CD4-positive, alpha-beta T cell (primary cell): ENCODE data around the gene FAM193B. TPM values are rescaled to one million over a fixed set of nuclear protein-coding genes. Genes with fewer than 3 reads are reported as not detected.

ENCODE experiments used
- ATAC-seq: fragments of 200-7000 bp; cut with Tn5 transposase; one replicate; pipeline ENCODE4 v1.10.0; 2022; ENCODE audit warnings: mild to moderate bottlenecking; ENCODE audit not compliant: poor library complexity
- CTCF ChIA-PET: fragments of 350-600 bp; sonication (Branson Sonifier 250); formaldehyde crosslinking; loops from one replicate; lab custom pipeline; 2021; ENCODE audit warnings: antibody characterized with exemption, inconsistent platforms; lab: Charles Lee
- POLR2A ChIA-PET: fragments of 350-600 bp; sonication (Branson Sonifier 250); formaldehyde crosslinking; loops from one replicate; lab custom pipeline; 2021; ENCODE audit warnings: antibody characterized with exemption, inconsistent platforms; lab: Charles Lee
- DNase-seq, 14 experiments: peaks; one replicate each; pipeline ENCODE4 v3.0.0-alpha.2; 2013 to 2020; ENCODE audit warnings: mixed read lengths in 2 of 14
- H3K27ac ChIP-seq, 2 donors: one replicate each; pipeline versions ENCODE4 v1.5.1 to v1.7.0; 2013; ENCODE audit warnings: low read length in 2 of 2, low read depth in 1 of 2, mild to moderate bottlenecking in 1 of 2
- H3K27me3 ChIP-seq, 2 experiments: 1 replicate in 1 of 2; 2 replicates in 1 of 2; pipeline versions ENCODE4 v1.6.1 to v1.7.0; 2013; ENCODE audit warnings: low read length in 2 of 2, control low read depth in 1 of 2, mild to moderate bottlenecking in 1 of 2, moderate library complexity in 1 of 2; ENCODE audit not compliant: insufficient read depth in 2 of 2, control insufficient read depth in 1 of 2
- H3K36me3 ChIP-seq: one replicate; pipeline ENCODE4 v1.6.1; 2013; ENCODE audit warnings: low read length, control low read depth; ENCODE audit not compliant: insufficient read depth
- H3K4me1 ChIP-seq: one replicate; pipeline ENCODE4 v1.6.1; 2013; ENCODE audit warnings: low read length, control low read depth; ENCODE audit not compliant: insufficient read depth
- H3K4me3 ChIP-seq: one replicate; pipeline ENCODE4 v1.5.1; 2013; ENCODE audit warnings: mild to moderate bottlenecking, low read length, moderate library complexity
- H3K9me3 ChIP-seq, 2 experiments: 1 replicate in 1 of 2; 2 replicates in 1 of 2; pipeline versions ENCODE4 v1.6.1 to v1.7.0; 2013; ENCODE audit warnings: low read length in 2 of 2, mild to moderate bottlenecking in 2 of 2, control low read depth in 1 of 2, moderate library complexity in 1 of 2; ENCODE audit not compliant: control insufficient read depth in 1 of 2, insufficient read depth in 1 of 2
- H3K27ac Mint-ChIP-seq: one replicate; pipeline ENCODE4 v1.8.0; 2020; ENCODE audit warnings: mixed read lengths
- H3K27me3 Mint-ChIP-seq: one replicate; pipeline ENCODE4 v1.8.0; 2021; ENCODE audit warnings: mixed read lengths
- H3K36me3 Mint-ChIP-seq: one replicate; pipeline ENCODE4 v1.8.0; 2021; ENCODE audit warnings: low read depth, mixed read lengths
- H3K4me1 Mint-ChIP-seq: one replicate; pipeline ENCODE4 v1.8.0; 2021; ENCODE audit warnings: low read depth, mixed read lengths
- H3K4me3 Mint-ChIP-seq: one replicate; pipeline ENCODE4 v1.8.0; 2020; ENCODE audit warnings: mild to moderate bottlenecking, mixed read lengths
- H3K9me3 Mint-ChIP-seq: one replicate; pipeline ENCODE4 v1.8.0; 2020; ENCODE audit warnings: mixed read lengths
- CTCF ChIP-seq: fragments of 200-600 bp; IDR thresholded peaks from one replicate; pipeline ENCODE4 v1.8.0; 2022; ENCODE audit warnings: antibody characterized with exemption, mild to moderate bottlenecking
- intact Hi-C, 2 experiments: fragments of 100-400 bp; cut with DNase I in 1 of 2; cut with micrococcal nuclease in 1 of 2; formaldehyde crosslinking; loops; one replicate each; pipeline versions ENCODE4 v1.15.1 to v1.9.0; 2023 to 2025; cut with DNase I, micrococcal nuclease
- total RNA-seq, 174 experiments: library from RNA in 2 of 174; stranded (reverse) in 2 of 174; gene quantifications; one replicate each; pipeline ENCODE4 v1.2.3 and lab custom pipeline; 2021 to 2026

Gene FAM193B
- total RNA-seq, 2 experiments from 2014 or later, result 150 to 155 TPM

- no peaks in the 10 kb centered on the region for H3K9me3 ChIP-seq
- ChIA-PET CTCF (no interaction called here), POLR2A (no interaction called here)
- H3K36me3 ChIP-seq, result peaks cover 81% of the 10 kb centered on the region
- no peaks in the 10 kb centered on the region for H3K27me3 Mint-ChIP-seq
- DNase-seq, result no peak
- H3K27ac ChIP-seq, result no peak overlapping the region
- intact Hi-C loops, result no loop called here
- no peak overlapping the region for H3K27ac Mint-ChIP-seq
- H3K9me3 Mint-ChIP-seq, result no peaks in the 10 kb centered on the region
- no peaks in the 10 kb centered on the region for H3K27me3 ChIP-seq
- no peaks in the 10 kb centered on the region for H3K4me1 ChIP-seq
- ATAC-seq, result no peak
- H3K36me3 Mint-ChIP-seq, result peaks cover 32% of the 10 kb centered on the region
- no peak for TF ChIP-seq CTCF
- H3K4me3 Mint-ChIP-seq, result no peak overlapping the region
- H3K4me1 Mint-ChIP-seq, result no peaks in the 10 kb centered on the region
- H3K4me3 ChIP-seq, result no peak overlapping the region
Observed at GRCh38 chr5:177531209-177531940, 23.0 kb downstream of the FAM193B start.

- intact Hi-C loops, result no loop called here
- Histone ChIP-seq H3K9me3 (no peaks in the 10 kb centered on the region), H3K27ac (no peak overlapping the region), H3K4me1 (no peaks in the 10 kb centered on the region), H3K27me3 (no peaks in the 10 kb centered on the region), H3K4me3 (no peak overlapping the region), H3K36me3 (peaks cover 82% of the 10 kb centered on the region)
- H3K4me3 Mint-ChIP-seq, result no peak overlapping the region
- ATAC-seq (no peak), DNase-seq (no peak)
- ChIA-PET CTCF (no interaction called here), POLR2A (no interaction called here)
- H3K27me3 Mint-ChIP-seq, result no peaks in the 10 kb centered on the region
- H3K9me3 Mint-ChIP-seq, result no peaks in the 10 kb centered on the region
- H3K4me1 Mint-ChIP-seq, result no peaks in the 10 kb centered on the region
- H3K27ac Mint-ChIP-seq, result peak overlapping the region; percentile 20
- TF ChIP-seq CTCF, result no peak
- peaks cover 33% of the 10 kb centered on the region for H3K36me3 Mint-ChIP-seq
Observed at GRCh38 chr5:177530638-177531037, 23.7 kb downstream of the FAM193B start.

GRCh38 chr5:177529247-177530203, 24.8 kb downstream of the FAM193B start:
- H3K27me3 ChIP-seq, result no peaks in the 10 kb centered on the region
- Mint-ChIP-seq H3K4me3 (no peak overlapping the region), H3K9me3 (no peaks in the 10 kb centered on the region), H3K27me3 (no peaks in the 10 kb centered on the region), H3K27ac (no peak overlapping the region), H3K36me3 (peaks cover 28% of the 10 kb centered on the region), H3K4me1 (no peaks in the 10 kb centered on the region)
- ChIA-PET POLR2A (no interaction called here), CTCF (no interaction called here)
- DNase-seq (no peak), ATAC-seq (no peak)
- TF ChIP-seq CTCF, result no peak
- intact Hi-C loops, result no loop called here
- no peak overlapping the region for H3K4me3 ChIP-seq
- no peak overlapping the region for H3K27ac ChIP-seq
- no peaks in the 10 kb centered on the region for H3K9me3 ChIP-seq
- no peaks in the 10 kb centered on the region for H3K4me1 ChIP-seq
- peaks cover 82% of the 10 kb centered on the region for H3K36me3 ChIP-seq
